K562 (cell line): ENCODE data around the gene ZFHX2. TPM values are rescaled to one million over a fixed set of nuclear protein-coding genes. Genes with fewer than 3 reads are reported as not detected.
A peak's percentile ranks its signal among the peaks of the same experiment; 100 is the strongest.

Experiments
- ATF2 ChIP-seq: sonication (generic); formaldehyde crosslinking; IDR thresholded peaks from 2 replicates; pipeline ENCODE4 v1.8.1; 2022; ENCODE audit warnings: missing genetic modification reagents
- CBX1 ChIP-seq: sonication (generic); IDR thresholded peaks from 2 replicates; pipeline ENCODE4 v1.6.1; 2016; ENCODE audit warnings: antibody characterized with exemption, low read depth, mild to moderate bottlenecking
- ELF1 ChIP-seq: fragments of 200-800 bp; sonication (Bioruptor generic); IDR thresholded peaks from 2 replicates; pipeline ENCODE4 v1.6.1; 2016; ENCODE audit warnings: missing genetic modification characterization, missing compliant biosample characterization
- FUS ChIP-seq: fragments of 200-400 bp; formaldehyde crosslinking; optimal IDR thresholded peaks from 2 replicates; pipeline ENCODE3; 2017; ENCODE audit warnings: low read depth, low read length
- LCOR ChIP-seq: sonication (generic); formaldehyde crosslinking; IDR thresholded peaks from 2 replicates; pipeline ENCODE4 v1.8.0; 2022; ENCODE audit warnings: mild to moderate bottlenecking, missing genetic modification reagents
- POLR3A ChIP-seq: IDR thresholded peaks from 2 replicates; pipeline ENCODE4 v1.6.1; 2011; ENCODE audit warnings: borderline replicate concordance, mild to moderate bottlenecking, moderate library complexity; ENCODE audit not compliant: insufficient read length, insufficient read depth; ENCODE audit errors: extremely low read depth
- SP1 ChIP-seq: sonication (generic); formaldehyde crosslinking; IDR thresholded peaks from 2 replicates; pipeline ENCODE4 v1.8.1; 2022; ENCODE audit warnings: mild to moderate bottlenecking, missing genetic modification reagents
- SRF ChIP-seq, 2 experiments: fragments of 250-450, 450-650 bp in 1 of 2; sonication (Bioruptor Pico) in 1 of 2; sonication (generic) in 1 of 2; formaldehyde crosslinking; IDR thresholded peaks; 2 replicates each; pipeline versions ENCODE4 v1.5.0 to v1.5.1; 2020 to 2022; ENCODE audit warnings: mild to moderate bottlenecking in 1 of 2, missing genetic modification reagents in 1 of 2
- STAG1 ChIP-seq: sonication (generic); formaldehyde crosslinking; IDR thresholded peaks from 2 replicates; pipeline ENCODE4 v1.5.0; 2020; ENCODE audit warnings: missing genetic modification reagents, borderline replicate concordance
- ZNF695 ChIP-seq: fragments of 450-650 bp; formaldehyde crosslinking; IDR thresholded peaks from 2 replicates; pipeline ENCODE4 v1.4.0; 2020; ENCODE audit warnings: mild to moderate bottlenecking, moderate library complexity
- ZNF75A ChIP-seq: fragments of 450-650 bp; formaldehyde crosslinking; IDR thresholded peaks from 2 replicates; pipeline ENCODE4 v1.4.0; 2020; ENCODE audit warnings: mild to moderate bottlenecking
- polyA plus RNA-seq, 8 experiments: library from polyadenylated mRNA; depleted of rRNA in 4 of 8; stranded (reverse) in 5 of 8; unstranded in 3 of 8; fragments of >200 nt; fragmentation: Nextera tagmentation in 2 of 8; fragmentation: Illumina TruSeq in 1 of 8; extraction: Ambion mirVana in 2 of 8; extraction: Trizol in 1 of 8; gene quantifications; 2 replicates each; pipeline versions ENCODE4 v1.2.1 to v1.2.3, GENCODE V29; 2011 to 2014; ENCODE audit warnings: inconsistent platforms in 1 of 8, missing spikeins in 1 of 8
- total RNA-seq, 7 experiments: library from RNA; depleted of rRNA in 6 of 7; stranded (reverse); fragments of >200 nt in 6 of 7; fragmentation: Illumina TruSeq in 2 of 7; extraction: Trizol in 2 of 7; gene quantifications; 2 replicates each; pipeline versions ENCODE4 v1.2.1 to v1.2.3, GENCODE V29; 2011 to 2021; ENCODE audit warnings: low replicate concordance in 1 of 7
- TF ChIP-seq, protein P1 (sequence below): IDR thresholded peaks from 3 replicates; pipeline ENCODE4 v1.6.1; 2011; ENCODE audit warnings: borderline replicate concordance, mild to moderate bottlenecking, moderate library complexity; ENCODE audit not compliant: insufficient read length; ENCODE audit errors: extremely low read depth
- TF ChIP-seq, protein P2 (sequence below): fragments of 250-450 bp; sonication (Bioruptor Pico); IDR thresholded peaks from 2 replicates; pipeline ENCODE4 v1.5.0; 2021; ENCODE audit warnings: mild to moderate bottlenecking, borderline replicate concordance
- TF ChIP-seq, protein P3 (sequence below): conservative IDR thresholded peaks from 2 replicates; pipeline ENCODE4 v1.6.1; 2011; ENCODE audit warnings: low read depth, mild to moderate bottlenecking, low read length; ENCODE audit not compliant: control insufficient read depth
- TF ChIP-seq, protein P4 (sequence below): sonication (generic); formaldehyde crosslinking; IDR thresholded peaks from 2 replicates; pipeline ENCODE4 v1.8.1; 2023; ENCODE audit warnings: mild to moderate bottlenecking, missing genetic modification reagents

Gene ZFHX2
- total and polyA plus RNA-seq, 9 of the 15 experiments (the other 6 are each of a cell fraction or from before 2014, with no cell fraction given): 0.06 to 0.11 (median 0.11) TPM; not detected in 4

DNA sequence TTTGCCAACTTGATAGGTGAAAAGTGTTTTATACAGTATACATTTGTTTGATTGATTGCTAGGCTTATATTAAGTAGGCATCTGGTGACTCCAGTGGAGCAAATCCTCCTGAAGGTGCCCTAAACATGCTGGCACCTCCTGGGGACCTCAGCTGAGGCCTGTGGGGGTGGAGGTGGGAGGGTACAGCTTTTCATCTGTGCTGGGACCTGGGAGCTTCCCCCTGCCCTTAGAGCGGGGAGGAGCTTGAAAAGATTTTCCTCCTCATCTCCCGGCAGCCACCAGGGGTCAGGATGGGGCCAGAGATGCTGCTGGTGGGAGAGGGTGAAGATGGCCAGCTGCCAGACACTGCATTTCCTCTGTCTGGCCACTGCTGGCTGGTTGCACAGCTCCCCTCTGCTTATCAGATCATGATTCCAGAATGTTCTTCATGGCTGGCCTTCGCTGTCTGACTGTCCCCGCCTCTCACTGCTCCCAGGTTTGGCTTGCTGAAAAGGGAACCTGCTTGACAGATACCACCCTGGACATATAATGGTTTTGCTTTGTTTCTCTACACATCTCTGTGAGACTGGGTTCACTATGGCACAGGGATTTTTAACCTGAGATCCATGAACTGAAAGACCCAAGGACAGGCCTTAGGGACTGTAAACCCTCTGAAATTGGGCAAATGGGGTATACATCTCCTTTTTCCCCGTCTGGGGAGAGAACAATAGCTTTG lies 37.5 kb upstream of the ZFHX2 start (continued):
- TF ChIP-seq, protein P1, sequence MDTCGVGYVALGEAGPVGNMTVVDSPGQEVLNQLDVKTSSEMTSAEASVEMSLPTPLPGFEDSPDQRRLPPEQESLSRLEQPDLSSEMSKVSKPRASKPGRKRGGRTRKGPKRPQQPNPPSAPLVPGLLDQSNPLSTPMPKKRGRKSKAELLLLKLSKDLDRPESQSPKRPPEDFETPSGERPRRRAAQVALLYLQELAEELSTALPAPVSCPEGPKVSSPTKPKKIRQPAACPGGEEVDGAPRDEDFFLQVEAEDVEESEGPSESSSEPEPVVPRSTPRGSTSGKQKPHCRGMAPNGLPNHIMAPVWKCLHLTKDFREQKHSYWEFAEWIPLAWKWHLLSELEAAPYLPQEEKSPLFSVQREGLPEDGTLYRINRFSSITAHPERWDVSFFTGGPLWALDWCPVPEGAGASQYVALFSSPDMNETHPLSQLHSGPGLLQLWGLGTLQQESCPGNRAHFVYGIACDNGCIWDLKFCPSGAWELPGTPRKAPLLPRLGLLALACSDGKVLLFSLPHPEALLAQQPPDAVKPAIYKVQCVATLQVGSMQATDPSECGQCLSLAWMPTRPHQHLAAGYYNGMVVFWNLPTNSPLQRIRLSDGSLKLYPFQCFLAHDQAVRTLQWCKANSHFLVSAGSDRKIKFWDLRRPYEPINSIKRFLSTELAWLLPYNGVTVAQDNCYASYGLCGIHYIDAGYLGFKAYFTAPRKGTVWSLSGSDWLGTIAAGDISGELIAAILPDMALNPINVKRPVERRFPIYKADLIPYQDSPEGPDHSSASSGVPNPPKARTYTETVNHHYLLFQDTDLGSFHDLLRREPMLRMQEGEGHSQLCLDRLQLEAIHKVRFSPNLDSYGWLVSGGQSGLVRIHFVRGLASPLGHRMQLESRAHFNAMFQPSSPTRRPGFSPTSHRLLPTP: no peak
- no peak for TF ChIP-seq CBX1
- TF ChIP-seq FUS: no peak
- TF ChIP-seq, protein P2, sequence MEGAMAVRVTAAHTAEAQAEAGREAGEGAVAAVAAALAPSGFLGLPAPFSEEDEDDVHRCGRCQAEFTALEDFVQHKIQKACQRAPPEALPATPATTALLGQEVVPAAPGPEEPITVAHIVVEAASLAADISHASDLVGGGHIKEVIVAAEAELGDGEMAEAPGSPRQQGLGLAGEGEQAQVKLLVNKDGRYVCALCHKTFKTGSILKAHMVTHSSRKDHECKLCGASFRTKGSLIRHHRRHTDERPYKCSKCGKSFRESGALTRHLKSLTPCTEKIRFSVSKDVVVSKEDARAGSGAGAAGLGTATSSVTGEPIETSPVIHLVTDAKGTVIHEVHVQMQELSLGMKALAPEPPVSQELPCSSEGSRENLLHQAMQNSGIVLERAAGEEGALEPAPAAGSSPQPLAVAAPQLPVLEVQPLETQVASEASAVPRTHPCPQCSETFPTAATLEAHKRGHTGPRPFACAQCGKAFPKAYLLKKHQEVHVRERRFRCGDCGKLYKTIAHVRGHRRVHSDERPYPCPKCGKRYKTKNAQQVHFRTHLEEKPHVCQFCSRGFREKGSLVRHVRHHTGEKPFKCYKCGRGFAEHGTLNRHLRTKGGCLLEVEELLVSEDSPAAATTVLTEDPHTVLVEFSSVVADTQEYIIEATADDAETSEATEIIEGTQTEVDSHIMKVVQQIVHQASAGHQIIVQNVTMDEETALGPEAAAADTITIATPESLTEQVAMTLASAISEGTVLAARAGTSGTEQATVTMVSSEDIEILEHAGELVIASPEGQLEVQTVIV (CRISPR knock-in tag): no peak
- TF ChIP-seq ELF1 (tag): no peak
- peak in 1 of 2 experiments; percentile 90; a peak in 1 of 4 replicates for TF ChIP-seq SRF (CRISPR knock-in tag; IDR thresholded peaks at IDR 0.05)
- TF ChIP-seq ZNF75A (CRISPR knock-in tag): no peak
- TF ChIP-seq, protein P3, sequence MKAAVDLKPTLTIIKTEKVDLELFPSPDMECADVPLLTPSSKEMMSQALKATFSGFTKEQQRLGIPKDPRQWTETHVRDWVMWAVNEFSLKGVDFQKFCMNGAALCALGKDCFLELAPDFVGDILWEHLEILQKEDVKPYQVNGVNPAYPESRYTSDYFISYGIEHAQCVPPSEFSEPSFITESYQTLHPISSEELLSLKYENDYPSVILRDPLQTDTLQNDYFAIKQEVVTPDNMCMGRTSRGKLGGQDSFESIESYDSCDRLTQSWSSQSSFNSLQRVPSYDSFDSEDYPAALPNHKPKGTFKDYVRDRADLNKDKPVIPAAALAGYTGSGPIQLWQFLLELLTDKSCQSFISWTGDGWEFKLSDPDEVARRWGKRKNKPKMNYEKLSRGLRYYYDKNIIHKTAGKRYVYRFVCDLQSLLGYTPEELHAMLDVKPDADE: no peak
- TF ChIP-seq LCOR: no peak
- no peak for TF ChIP-seq ZNF695 (CRISPR knock-in tag)
- TF ChIP-seq SP1: no peak
- TF ChIP-seq STAG1: peak; percentile 38; the same call in 1 of the 2 replicates
- TF ChIP-seq, protein P4, sequence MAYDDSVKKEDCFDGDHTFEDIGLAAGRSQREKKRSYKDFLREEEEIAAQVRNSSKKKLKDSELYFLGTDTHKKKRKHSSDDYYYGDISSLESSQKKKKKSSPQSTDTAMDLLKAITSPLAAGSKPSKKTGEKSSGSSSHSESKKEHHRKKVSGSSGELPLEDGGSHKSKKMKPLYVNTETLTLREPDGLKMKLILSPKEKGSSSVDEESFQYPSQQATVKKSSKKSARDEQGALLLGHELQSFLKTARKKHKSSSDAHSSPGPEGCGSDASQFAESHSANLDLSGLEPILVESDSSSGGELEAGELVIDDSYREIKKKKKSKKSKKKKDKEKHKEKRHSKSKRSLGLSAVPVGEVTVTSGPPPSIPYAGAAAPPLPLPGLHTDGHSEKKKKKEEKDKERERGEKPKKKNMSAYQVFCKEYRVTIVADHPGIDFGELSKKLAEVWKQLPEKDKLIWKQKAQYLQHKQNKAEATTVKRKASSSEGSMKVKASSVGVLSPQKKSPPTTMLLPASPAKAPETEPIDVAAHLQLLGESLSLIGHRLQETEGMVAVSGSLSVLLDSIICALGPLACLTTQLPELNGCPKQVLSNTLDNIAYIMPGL: no peak
- no peak for TF ChIP-seq POLR3A
- no peak for TF ChIP-seq ATF2 (CRISPR knock-in tag)
